ENCODE data around the gene SORT1. TPM values are rescaled to one million over a fixed set of nuclear protein-coding genes. Genes with fewer than 3 reads are reported as not detected.

The SORT1 gene
- polyA plus RNA-seq, 1 of the 3 experiments (the other 2 are of a cell fraction), result 8.5 TPM

GRCh38 chr1:109269981-109270622 lies 127.6 kb downstream of the SORT1 start (continued):
- no peak for TF ChIP-seq CTCF (IDR thresholded peaks at IDR 0.05)
- TF ChIP-seq TAF1 (IDR thresholded peaks at IDR 0.05; ENCODE audit: borderline replicate concordance, low read depth, low read length), result no peak
- TF ChIP-seq JUND (IDR thresholded peaks at IDR 0.05), result no peak
- no peak for TF ChIP-seq PBX3 (IDR thresholded peaks at IDR 0.05)
- TF ChIP-seq EP300 (IDR thresholded peaks at IDR 0.05; ENCODE audit: borderline replicate concordance in 1 of 2, low read depth in 1 of 2, low read length in 1 of 2), result no peak
- TF ChIP-seq YY1 (IDR thresholded peaks at IDR 0.05; ENCODE audit: low read depth), result no peak
- no peak for TF ChIP-seq SIN3A (IDR thresholded peaks at IDR 0.05; ENCODE audit: borderline replicate concordance, low read depth, low read length)
- no peak for TF ChIP-seq IRF3 (IDR thresholded peaks at IDR 0.05; ENCODE audit: low read depth, low read length)
- no peak for TF ChIP-seq TCF12 (IDR thresholded peaks at IDR 0.05)
- TF ChIP-seq MXI1 (IDR thresholded peaks at IDR 0.05; ENCODE audit: low read depth, low read length), result no peak
- no peak for TF ChIP-seq POLR2AphosphoS5 (IDR thresholded peaks at IDR 0.05; ENCODE audit: low read depth, low read length)
- no peak for TF ChIP-seq GABPA (IDR thresholded peaks at IDR 0.05; ENCODE audit: low read depth)
- TF ChIP-seq FOXM1 (IDR thresholded peaks at IDR 0.05; ENCODE audit: low read depth), result no peak

- no peak overlapping the region for H2AFZ ChIP-seq (ENCODE audit: low read depth)
- CTCF ChIA-PET, result interaction anchor here (1.3 to 4.9 kb wide), 3 partner anchors 10 to 157 kb away, joined by 4 to 32 read pairs (median 5); partner anchors contain the start of gene SORT1
- no peak for DNase-seq
These were observed 128.3 kb downstream of the SORT1 start for GRCh38 chr1:109269212-109269980.

More at GRCh38 chr1:109269212-109269980, 128.3 kb downstream of the SORT1 start:
- H3K36me3 ChIP-seq (replicated peaks in 1 of 2; ENCODE audit: control insufficient read depth in 1 of 2, insufficient read depth in 2 of 2, low read length in 1 of 2), result no peaks in the 10 kb centered on the region
- H3K79me2 ChIP-seq (ENCODE audit: insufficient read depth), result no peaks in the 10 kb centered on the region
- no peaks in the 10 kb centered on the region for H3F3A ChIP-seq (replicated peaks; ENCODE audit: insufficient read depth)
- POLR2A ChIA-PET, result no interaction called here
- no peak overlapping the region for H3K4me3 ChIP-seq (ENCODE audit: low read depth in 2 of 2, low read length in 1 of 2)
- TF ChIP-seq JUND (IDR thresholded peaks at IDR 0.05), result no peak
- H3K9me2 ChIP-seq, result no peaks in the 10 kb centered on the region
- 90% methylated on average over 17 of the region's 33 CpGs for WGBS (ENCODE audit: low lambda C conversion rate)
- H3K27ac ChIP-seq (ENCODE audit: low read depth in 2 of 2, low read length in 1 of 2), result no peak overlapping the region
- peaks cover 0 to 2% of the 10 kb centered on the region in 2 experiments; a peak in 1 of 4 replicates for H3K4me1 ChIP-seq (ENCODE audit: control insufficient read depth in 1 of 2, insufficient read depth in 2 of 2, low read depth in 1 of 2, low read length in 1 of 2)
- H3K27me3 ChIP-seq (ENCODE audit: insufficient read depth), result no peaks in the 10 kb centered on the region
- no peaks in the 10 kb centered on the region for H4K20me1 ChIP-seq (ENCODE audit: insufficient read depth)
- H3K9me3 ChIP-seq, result no peaks in the 10 kb centered on the region
- no peak overlapping the region for H3K9ac ChIP-seq
- no peak overlapping the region for H3K4me2 ChIP-seq
